Measurements from ENCODE around the gene ST6GAL1.
"Not testable (repeated sequence)": the region's sequence is repeated elsewhere in the genome, so short reads cannot be mapped to it uniquely, and the experiment has no call there.

The ST6GAL1 gene

DNA sequence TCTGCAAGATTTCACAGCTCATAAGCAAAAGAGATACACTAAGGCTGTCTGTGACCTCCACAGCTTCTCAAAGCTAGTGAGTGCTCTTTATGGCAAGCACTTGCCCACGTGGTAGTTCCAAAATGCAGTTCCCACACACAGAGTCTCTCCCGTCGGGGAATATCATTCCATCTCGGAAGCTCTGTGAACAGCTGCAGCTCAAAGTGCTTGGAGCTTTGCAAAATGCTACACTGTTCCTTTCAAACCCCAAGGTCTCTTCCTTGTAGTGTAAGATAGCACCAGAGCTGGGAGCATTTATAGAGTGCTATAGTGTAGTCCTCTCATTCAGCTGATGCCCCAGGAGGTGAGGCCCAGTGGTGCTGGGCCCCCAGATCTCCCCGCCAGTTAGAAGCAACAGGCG, 36.1 kb downstream of the ST6GAL1 start:
- in situ Hi-C loops (cut with HindIII; ENCODE audit: low sequenced_read_pairs) = no loop called here

DNA sequence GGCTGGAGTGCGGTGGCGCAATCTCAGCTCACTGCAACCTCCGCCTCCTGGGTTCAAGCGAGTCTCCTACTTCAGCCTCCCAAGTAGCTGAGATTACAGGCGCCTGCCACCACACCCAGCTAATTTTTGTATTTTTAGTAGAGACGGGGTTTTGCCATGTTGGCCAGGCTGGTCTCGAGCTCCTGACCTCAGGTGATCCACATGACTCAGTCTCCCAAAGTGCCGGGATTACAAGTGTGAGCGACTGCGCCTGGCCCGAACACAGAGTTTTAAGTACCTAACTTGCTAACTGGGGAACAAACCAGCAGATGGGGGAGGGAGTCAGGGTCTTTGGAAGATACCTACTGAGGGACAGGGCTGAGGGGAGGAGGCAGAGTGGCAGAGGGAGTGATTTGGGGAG, 36.9 kb downstream of the ST6GAL1 start:
- in situ Hi-C loops (cut with HindIII; ENCODE audit: low sequenced_read_pairs) = not testable (repeated sequence)

DNA sequence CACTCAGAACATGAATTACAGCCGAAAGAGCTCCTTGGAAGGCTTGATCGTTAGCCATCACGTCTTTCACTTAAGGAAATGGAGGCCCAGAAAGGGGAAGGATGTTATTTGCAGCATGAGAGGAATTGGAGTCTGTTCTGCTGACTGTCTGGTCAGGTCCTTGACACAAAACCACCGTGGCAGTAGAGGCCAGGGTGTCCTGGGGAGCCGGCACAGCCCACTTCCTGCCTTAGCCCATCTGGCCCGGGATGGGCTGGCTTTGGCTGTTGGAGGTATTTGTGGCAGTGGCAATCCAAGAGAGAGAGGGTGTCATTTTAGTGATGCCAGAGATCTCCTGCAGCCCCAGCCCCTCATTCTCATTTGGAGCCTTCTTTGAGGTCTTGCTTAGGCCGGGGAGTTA, 37.4 kb downstream of the ST6GAL1 start:
- in situ Hi-C loops (cut with HindIII; ENCODE audit: low sequenced_read_pairs) = no loop called here

DNA sequence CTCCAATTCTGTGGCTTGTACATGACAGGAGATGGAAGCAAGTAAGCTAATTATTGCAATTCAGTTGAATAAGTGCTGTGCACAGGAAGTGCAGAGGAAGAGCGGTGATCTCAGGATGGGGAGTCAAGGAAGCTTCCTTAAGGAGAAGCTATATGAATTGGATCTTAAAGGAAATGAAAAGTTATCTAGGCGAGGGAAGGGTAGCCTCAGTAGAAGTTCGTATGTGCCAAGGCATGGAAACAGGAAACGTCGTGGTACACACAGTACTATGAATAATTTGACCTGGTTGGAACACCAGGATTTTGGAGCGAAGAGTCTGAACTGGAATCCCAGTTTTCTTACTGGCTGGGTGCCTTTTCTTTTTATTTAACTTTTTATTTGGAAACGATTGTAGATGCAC, 39.3 kb downstream of the ST6GAL1 start:
- in situ Hi-C loops (cut with HindIII; ENCODE audit: low sequenced_read_pairs) = no loop called here

DNA sequence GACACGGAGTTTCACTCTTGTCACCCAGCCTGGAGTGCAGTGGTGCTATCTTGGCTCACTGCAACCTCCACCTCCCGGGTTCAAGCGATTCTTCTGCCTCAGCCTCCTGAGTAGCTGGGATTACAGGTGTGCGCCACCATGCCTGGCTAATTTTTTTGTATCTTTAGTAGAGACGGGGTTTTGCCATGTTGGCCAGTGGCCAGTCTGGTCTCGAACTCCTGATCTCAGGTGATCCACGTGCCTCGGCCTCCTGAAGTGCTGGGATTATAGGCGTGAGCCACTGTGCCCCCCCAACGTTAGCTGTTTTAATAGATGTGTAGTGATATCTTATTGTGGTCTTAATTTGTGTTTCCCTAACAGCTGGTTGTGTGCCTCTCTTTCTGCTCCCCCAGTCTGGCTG, 40.8 kb downstream of the ST6GAL1 start:
- in situ Hi-C loops (cut with HindIII; ENCODE audit: low sequenced_read_pairs) = not testable (repeated sequence)

DNA sequence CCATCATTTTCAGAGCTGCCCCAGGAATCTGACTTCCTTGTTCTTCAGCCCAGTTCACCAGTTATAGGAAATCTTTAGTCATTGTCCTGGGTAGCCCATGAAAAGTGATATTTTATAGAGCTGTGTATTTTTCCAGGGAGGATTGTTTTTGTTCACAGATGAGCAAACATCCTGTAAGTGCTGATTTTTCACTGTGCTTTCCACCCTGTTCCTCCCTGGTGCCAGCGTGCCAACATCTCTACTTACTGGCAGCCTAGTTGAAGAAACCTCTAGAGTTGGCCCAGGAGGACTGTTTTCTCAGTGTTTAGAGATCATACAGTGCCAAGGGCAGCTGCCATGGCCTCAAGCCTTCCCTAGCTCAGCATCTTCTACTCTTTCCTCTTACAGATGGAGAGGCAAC, 41.3 kb downstream of the ST6GAL1 start:
- in situ Hi-C loops (cut with HindIII; ENCODE audit: low sequenced_read_pairs) = no loop called here

DNA sequence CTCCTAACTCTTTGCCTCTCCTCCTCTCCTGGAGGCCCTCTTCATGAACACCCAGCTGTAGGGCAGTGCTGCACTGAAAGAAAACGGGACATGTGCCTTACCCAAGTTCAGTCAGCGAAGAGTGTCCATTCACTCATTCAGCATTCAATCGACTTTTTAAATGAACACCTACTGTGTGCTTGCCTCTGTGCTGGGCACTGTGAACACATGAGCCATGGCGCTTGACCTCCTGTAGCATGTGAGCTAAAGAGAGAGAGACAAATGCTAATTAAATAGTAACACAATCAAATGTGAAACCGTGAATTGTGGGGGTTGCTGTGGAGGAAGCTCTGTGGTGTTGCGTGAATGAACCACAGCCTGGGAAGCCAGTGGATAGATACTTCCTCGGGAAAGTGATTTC, 43.4 kb downstream of the ST6GAL1 start:
- in situ Hi-C loops (cut with HindIII; ENCODE audit: low sequenced_read_pairs) = no loop called here

DNA sequence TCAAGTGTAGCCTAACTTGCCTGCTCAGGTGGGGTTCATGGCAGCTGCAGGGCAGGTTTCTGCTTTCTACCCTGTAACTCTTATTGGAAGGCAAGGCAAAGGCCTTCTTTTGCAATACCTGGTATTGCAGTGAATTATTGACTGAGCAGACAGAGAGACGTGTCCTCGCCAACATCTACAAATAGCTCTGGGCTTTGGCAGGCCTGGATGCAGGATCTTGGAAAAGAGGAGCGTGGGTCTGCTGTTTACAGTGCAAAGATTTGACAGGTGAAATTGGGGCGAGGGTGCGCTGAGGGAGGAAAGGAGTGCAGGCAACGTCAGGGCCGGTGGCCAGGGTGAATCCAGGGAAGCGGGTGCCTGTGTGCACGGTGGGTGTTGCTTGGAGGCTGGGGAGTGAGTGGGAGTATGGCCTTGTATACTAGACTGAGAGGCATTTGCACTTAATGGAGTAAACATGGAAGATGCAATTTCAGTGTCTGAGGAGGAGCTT, 44.5 kb downstream of the ST6GAL1 start:
- in situ Hi-C loops (cut with HindIII; ENCODE audit: low sequenced_read_pairs) = no loop called here

DNA sequence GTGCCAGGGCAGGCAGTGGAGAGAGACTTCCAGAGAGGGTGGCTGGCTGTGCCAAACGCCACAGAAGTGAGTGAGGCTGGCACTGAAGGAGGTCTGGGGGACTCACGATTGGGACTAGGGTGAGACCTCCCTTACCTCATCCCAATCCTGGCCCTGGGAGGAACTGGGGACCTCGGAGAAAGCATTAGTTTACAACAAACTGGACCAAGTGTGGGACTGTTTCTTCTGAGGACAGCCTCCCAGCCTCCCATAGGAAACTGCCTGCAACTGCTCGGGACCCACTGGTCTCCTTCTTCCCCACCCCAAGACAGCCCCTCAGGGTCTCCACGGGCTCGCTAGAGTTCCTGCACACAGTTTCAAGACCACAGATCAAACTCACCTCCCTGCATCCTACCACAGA, 45.4 kb downstream of the ST6GAL1 start:
- in situ Hi-C loops (cut with HindIII; ENCODE audit: low sequenced_read_pairs) = no loop called here

DNA sequence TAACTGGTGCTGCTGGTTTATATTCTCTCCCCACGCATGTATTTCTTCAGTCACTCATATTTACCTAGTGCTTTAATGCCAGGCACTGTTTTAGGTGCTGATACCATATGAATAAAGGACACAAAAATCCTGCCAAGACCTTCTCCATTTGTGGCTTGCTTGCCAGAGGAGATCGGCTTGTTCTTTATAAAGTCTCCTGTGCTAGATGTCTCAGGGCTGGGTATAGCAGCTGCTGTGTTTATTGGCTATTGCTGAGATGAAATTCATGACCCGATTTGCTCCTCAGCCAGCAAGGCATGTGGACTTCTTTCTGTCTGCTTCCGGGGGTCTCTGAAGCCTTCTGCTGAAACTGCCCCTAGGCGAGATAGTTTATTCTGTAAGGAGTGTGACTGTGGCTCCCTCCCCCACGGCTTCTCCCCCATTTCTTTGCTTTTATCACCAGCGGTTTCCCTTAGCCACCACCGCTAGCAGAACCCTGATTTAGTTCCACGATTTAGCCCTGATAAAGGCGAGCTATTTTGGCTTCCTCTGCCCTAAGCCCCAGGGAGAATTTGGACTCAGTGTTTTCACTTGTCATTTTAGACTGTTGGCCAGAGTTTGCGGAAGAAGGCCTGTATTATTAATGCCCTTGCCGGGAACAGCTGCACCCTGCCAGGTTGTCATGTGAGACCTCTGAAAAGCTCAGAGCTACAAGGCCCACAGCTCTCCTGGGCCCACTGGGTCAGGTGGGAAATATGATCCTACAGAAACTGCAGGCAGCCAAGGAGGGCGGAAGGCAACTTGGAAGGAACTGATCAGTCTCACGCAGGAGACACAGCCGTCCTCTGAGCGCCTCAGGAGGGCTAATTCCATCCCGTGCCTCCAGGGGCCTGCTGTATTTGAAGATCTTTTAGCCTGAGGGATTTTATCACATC, 46.8 kb downstream of the ST6GAL1 start:
- in situ Hi-C loops (cut with HindIII; ENCODE audit: low sequenced_read_pairs) = no loop called here

DNA sequence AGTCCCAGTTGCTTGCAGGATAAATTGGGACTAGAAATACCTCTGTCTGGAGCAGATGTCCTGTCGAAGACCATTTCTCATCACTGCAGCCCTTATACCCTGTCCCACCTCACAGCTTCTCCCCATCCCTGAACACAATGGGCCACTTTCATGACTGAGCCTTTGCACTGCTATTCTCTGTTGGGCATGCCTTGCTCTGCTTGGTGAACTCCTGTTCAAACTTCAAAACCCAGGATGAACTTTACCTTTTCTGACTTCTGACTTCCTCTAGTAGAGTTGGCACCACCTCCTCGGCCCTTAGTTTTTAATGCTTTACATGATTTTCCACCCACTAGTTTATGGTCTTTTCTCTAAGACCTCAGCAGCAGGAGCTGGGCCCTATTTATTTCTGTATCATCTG, 48.4 kb downstream of the ST6GAL1 start:
- in situ Hi-C loops (cut with HindIII; ENCODE audit: low sequenced_read_pairs) = no loop called here

DNA sequence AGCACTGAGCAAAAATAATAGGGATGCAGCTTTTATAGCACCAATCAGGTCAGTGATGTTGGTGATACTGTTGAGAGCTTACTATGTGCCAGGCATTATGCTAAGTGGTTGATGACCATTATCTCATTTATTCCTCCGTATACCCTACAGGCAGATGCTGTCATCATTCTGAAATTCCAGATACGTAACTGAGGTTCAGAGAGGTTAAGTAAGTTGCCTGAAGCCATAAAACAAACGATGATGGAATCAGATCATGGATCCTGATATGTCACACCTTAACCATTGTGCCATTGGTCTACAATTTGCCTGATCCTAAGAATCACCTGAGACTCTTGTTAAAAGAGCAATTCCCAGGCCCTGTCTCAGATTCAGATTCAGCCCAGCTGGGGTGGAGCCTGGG, 49.5 kb downstream of the ST6GAL1 start:
- in situ Hi-C loops (cut with HindIII; ENCODE audit: low sequenced_read_pairs) = no loop called here

DNA sequence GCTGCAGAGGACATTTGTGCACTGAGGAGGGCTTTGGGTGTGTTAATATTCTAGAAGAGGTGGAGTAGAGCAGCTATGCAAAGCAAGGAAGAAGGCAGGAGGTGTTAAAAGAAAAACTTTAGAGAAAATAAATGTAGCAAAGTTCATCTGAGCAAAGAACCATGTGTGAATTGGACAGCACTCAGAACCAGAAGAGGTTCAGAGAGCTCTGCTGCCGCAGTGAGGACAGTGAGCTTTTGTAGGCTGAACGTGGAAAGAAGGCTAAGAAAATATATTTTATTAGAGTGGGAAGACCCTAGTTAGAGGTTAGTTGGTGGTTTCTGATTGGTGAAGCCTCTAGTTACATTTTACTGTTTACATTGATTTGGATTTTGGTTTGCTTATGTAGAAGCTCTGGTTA, 50.7 kb downstream of the ST6GAL1 start:
- in situ Hi-C loops (cut with HindIII; ENCODE audit: low sequenced_read_pairs) = no loop called here

DNA sequence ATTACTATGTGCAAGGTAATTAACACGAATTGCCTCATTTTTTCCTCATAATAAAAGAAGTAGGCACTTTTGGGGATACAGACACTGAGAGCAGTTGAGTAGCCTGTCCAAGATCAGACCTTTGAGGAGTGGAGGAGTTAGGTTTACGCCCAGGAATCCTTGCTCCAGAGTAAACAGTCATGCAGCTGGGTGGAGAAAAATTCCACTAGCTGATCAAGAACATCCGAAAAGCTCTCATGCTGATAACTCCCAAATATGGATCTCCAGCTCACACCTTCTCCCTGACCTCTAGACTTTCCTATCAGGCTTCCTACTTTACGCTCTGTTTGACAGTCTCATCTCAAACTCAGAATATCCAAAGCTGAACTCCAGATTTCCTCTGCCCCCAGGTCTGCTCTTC, 53.3 kb downstream of the ST6GAL1 start:
- in situ Hi-C loops (cut with HindIII; ENCODE audit: low sequenced_read_pairs) = no loop called here

DNA sequence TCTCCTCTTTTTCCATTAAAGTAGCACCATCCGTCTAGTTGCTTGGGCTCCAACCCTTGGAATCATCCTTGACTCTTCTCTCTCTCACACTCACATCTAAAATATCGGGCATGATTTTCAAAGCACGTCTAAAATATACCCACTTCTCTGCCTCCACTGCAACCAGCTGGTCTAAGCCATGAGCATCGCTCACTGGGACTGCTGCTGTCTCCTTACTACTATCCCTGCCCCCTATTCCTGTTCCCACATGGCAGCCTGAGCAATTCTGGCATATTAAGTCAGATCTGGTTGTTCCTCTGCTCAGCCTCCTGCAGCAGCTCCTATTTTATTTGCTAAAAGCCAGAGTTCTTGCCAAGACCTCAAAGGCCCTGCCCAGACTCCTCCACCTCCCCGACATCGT, 53.7 kb downstream of the ST6GAL1 start:
- in situ Hi-C loops (cut with HindIII; ENCODE audit: low sequenced_read_pairs) = no loop called here

DNA sequence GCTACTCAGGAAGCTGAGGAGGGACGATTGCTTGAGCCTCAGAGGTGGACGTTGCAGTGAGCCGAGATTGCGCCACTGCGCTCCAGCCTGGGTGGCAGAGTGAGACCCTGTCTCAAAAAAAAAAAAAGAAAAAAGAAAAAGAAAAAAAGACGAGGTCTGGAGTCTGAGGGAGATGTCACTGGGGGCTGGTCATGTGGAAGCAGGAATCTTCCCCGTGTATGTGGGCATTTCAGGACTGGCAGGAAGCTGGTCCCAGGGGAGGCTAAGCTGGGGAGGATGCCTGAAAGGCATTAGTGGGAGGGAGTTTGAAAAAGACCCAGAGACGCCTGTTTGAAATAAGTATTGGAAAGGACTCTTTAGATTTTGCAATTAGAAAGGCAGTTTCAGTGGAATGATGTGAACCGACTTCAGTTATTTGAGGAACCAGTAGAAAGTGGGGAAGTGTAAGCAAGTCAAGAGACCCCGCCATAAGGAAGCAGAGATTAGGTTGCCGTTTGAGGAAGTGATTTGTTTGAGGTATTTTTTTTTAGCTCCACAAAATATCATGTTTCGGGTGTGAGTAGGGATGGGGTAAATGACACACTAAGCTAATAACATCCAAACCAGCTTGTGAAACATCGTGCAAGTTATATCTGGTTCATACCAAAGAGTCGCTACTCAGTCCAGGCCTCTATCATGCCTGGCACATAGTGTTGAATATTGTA, 55.5 kb downstream of the ST6GAL1 start:
- in situ Hi-C loops (cut with HindIII; ENCODE audit: low sequenced_read_pairs) = no loop called here

DNA sequence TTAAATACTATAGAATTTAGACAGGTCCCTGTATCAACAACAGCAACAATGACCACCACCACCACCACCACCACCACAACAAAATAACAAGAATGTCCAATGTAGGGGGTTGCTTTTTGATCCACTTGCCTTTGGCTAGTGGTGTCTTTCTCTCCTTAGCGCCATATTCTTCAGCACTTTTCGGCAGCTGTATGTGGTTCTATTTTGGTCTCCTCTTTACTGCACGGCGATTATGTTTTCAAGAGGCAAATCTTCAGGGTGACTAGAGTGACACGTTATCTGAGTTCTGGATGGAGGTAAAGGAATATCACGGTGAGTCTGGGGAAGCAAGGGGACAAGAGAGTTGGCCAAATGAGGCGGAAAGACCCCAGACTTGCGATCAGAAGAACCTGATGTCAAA, 56.1 kb downstream of the ST6GAL1 start:
- in situ Hi-C loops (cut with HindIII; ENCODE audit: low sequenced_read_pairs) = no loop called here

DNA sequence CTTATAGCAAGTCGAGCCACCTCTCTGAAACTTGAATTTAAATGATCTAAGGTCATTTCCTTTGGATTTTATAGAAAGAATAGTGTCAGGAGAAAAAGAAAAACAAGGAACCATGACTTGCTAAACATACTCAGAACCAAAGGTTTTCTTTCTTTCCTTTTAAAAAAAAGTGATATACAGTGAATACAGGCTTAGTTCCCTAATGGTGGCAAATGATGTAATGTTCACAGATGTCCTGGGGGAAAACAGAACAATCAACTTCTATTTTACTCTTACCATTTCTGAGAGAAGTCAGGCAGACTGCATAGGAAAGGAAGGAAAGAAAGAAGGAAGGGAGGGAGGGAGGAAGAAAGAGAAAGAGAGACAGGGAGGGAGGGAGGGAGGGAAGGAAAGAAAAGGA, 56.5 kb downstream of the ST6GAL1 start:
- in situ Hi-C loops (cut with HindIII; ENCODE audit: low sequenced_read_pairs) = no loop called here

DNA sequence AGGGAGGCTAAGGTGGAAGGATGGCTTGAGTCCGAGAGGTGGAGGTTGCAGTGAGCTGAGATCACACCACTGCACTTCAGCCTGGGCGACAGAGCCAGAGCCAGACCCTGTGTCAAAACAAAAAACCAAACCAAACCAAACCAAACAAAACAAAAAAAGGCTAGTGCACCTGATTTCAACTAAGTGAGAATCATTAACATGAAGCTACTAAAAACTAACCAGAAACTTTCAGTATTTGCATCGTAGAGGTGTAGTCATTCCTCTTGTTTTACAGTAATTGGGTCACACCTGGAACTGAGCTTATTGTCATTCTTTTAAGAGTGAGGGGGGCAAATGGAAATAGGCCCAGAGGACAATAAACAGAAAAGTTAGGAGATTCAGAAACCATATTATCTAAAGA, 58.5 kb downstream of the ST6GAL1 start:
- in situ Hi-C loops (cut with HindIII; ENCODE audit: low sequenced_read_pairs) = no loop called here

DNA sequence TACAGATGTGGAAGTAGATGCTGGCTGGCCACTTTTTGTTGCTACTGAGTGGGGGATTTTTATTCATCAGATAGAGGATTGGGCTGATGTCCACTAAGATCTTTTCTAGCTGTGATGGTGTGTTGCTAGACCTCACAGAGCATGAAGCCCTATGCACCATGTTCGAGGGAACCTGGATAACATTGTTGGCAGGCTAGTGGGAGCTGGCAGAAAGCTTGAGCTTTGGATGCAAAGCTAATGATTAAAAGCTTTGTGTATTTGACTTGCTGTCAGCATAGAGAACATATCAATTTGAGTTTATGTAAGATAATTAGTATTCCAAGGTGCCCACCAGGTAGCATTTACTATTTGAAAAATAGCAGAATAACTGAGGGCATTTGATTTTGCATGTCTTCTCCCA, 59.1 kb downstream of the ST6GAL1 start:
- in situ Hi-C loops (cut with HindIII; ENCODE audit: low sequenced_read_pairs) = no loop called here

DNA sequence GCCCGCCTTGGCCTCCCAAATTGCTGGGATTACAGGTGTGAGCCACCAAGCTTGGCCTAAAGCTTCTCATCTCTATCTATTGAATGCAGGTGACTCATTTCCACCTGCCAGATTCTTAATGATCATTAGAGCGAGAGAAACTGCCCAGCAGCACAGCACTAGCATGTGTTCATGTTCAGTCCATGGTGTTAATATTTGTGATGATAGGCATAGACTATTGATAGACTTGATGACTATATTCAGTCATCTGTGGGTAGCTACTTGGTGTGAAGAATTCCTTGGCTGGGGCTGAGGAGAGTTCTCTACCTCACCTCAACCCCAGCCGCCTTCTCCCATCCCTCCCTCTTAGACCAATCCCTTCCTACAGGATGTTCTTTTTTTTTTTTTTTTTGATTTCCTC, 60.0 kb downstream of the ST6GAL1 start:
- in situ Hi-C loops (cut with HindIII; ENCODE audit: low sequenced_read_pairs) = no loop called here

DNA sequence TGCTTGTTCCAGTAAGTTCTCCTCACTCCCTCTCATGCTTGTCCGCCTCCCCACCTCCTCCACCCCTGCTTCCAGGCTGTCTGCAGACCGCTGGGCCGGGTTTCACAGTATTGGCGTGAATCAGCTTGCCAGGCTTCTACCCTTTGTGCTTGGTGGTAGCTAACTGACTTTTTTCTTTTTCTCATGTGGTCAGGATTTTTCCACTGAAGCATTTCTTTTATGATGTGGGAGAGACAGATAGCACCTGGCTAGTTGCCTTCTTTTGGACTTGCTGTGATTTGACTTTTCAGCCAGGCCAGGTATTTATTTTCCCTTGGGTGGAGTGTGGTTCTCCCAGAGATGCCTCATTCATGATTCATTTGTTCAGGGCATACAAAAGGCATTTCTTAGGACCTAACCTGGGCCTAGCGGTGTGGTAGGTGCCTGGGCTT, 60.6 kb downstream of the ST6GAL1 start:
- in situ Hi-C loops (cut with HindIII; ENCODE audit: low sequenced_read_pairs) = no loop called here
